Mononuclear cell (primary cell): ENCODE results near the gene PPFIA4. TPM values are rescaled to one million over a fixed set of nuclear protein-coding genes. Genes with fewer than 3 reads are reported as not detected.

Experiments
- H3K27me3 ChIP-seq: 2 replicates; pipeline ENCODE4 v1.6.0; 2011; ENCODE audit warnings: low read length, control low read depth; ENCODE audit not compliant: insufficient read depth
- H3K4me1 ChIP-seq: 2 replicates; pipeline ENCODE4 v1.5.1; 2011; ENCODE audit warnings: mild to moderate bottlenecking, low read length, control low read depth; ENCODE audit not compliant: insufficient read depth
- H3K4me3 ChIP-seq: 2 replicates; pipeline ENCODE4 v1.5.1; 2011; ENCODE audit warnings: mild to moderate bottlenecking, low read length, moderate library complexity
- H3K9me3 ChIP-seq: 2 replicates; pipeline ENCODE4 v1.5.1; 2011; ENCODE audit warnings: low read depth, mild to moderate bottlenecking, control low read depth, low read length
- total RNA-seq: library from RNA; depleted of rRNA; stranded (reverse); fragments of >200 nt; gene quantifications from one replicate; pipeline ENCODE4 v1.2.3, GENCODE V29; 2012

PPFIA4 gene
- total RNA-seq, 1 donor = 0.73 TPM

- Histone ChIP-seq H3K27me3 (peaks cover 9% of the 10 kb centered on the region), H3K4me3 (no peak overlapping the region), H3K4me1 (no peaks in the 10 kb centered on the region), H3K9me3 (peaks cover 18% of the 10 kb centered on the region)
These were observed 74.2 kb downstream of the PPFIA4 start for GRCh38 chr1:203100516-203100869.

GRCh38 chr1:203101813-203102634, 75.7 kb downstream of the PPFIA4 start:
- H3K4me1 ChIP-seq = no peaks in the 10 kb centered on the region

GRCh38 chr1:203103216-203103615, 76.9 kb downstream of the PPFIA4 start:
- Histone ChIP-seq H3K9me3 (peaks cover 12% of the 10 kb centered on the region), H3K4me3 (no peak overlapping the region), H3K27me3 (peaks cover 24% of the 10 kb centered on the region), H3K4me1 (no peaks in the 10 kb centered on the region)

More at GRCh38 chr1:203101813-203102634, 75.7 kb downstream of the PPFIA4 start:
- Histone ChIP-seq H3K4me3 (no peak overlapping the region), H3K9me3 (peaks cover 12% of the 10 kb centered on the region), H3K27me3 (peaks cover 12% of the 10 kb centered on the region)

- H3K4me3 ChIP-seq = no peak overlapping the region
- H3K9me3 ChIP-seq = peaks cover 12% of the 10 kb centered on the region
- H3K4me1 ChIP-seq = no peaks in the 10 kb centered on the region
- peaks cover 28% of the 10 kb centered on the region for H3K27me3 ChIP-seq
These were observed 77.7 kb downstream of the PPFIA4 start for GRCh38 chr1:203103829-203104495.

- peaks cover 12% of the 10 kb centered on the region for H3K9me3 ChIP-seq
- no peak overlapping the region for H3K4me3 ChIP-seq
- H3K27me3 ChIP-seq = peaks cover 37% of the 10 kb centered on the region
- no peaks in the 10 kb centered on the region for H3K4me1 ChIP-seq
These were observed 78.6 kb downstream of the PPFIA4 start for GRCh38 chr1:203104789-203105390.

- H3K4me3 ChIP-seq = no peak overlapping the region
- no peaks in the 10 kb centered on the region for H3K9me3 ChIP-seq
- peaks cover 65% of the 10 kb centered on the region for H3K27me3 ChIP-seq
- H3K4me1 ChIP-seq = no peaks in the 10 kb centered on the region
These were observed 86.2 kb downstream of the PPFIA4 start for GRCh38 chr1:203112475-203112874.

- Histone ChIP-seq H3K4me3 (no peak overlapping the region), H3K9me3 (no peaks in the 10 kb centered on the region), H3K4me1 (no peaks in the 10 kb centered on the region), H3K27me3 (peaks cover 65% of the 10 kb centered on the region)
These were observed 87.0 kb downstream of the PPFIA4 start for GRCh38 chr1:203113308-203113707.

GRCh38 chr1:203114202-203114601, 87.9 kb downstream of the PPFIA4 start:
- no peak overlapping the region for H3K4me3 ChIP-seq
- H3K27me3 ChIP-seq = peaks cover 65% of the 10 kb centered on the region
- no peaks in the 10 kb centered on the region for H3K9me3 ChIP-seq
- no peaks in the 10 kb centered on the region for H3K4me1 ChIP-seq

GRCh38 chr1:203116091-203116820, 90.0 kb downstream of the PPFIA4 start:
- Histone ChIP-seq H3K9me3 (no peaks in the 10 kb centered on the region), H3K27me3 (peaks cover 61% of the 10 kb centered on the region), H3K4me1 (peaks cover under 1% of the 10 kb centered on the region), H3K4me3 (no peak overlapping the region)

- Histone ChIP-seq H3K9me3 (no peaks in the 10 kb centered on the region), H3K4me3 (no peak overlapping the region), H3K4me1 (peaks cover 6% of the 10 kb centered on the region), H3K27me3 (peaks cover 64% of the 10 kb centered on the region)
These were observed 91.6 kb downstream of the PPFIA4 start for GRCh38 chr1:203117611-203118575.

- peaks cover 72% of the 10 kb centered on the region for H3K27me3 ChIP-seq
- no peak overlapping the region for H3K4me3 ChIP-seq
- no peaks in the 10 kb centered on the region for H3K9me3 ChIP-seq
- peaks cover 6% of the 10 kb centered on the region for H3K4me1 ChIP-seq
These were observed 94.2 kb downstream of the PPFIA4 start for GRCh38 chr1:203120325-203121153.

- peaks cover 65% of the 10 kb centered on the region for H3K27me3 ChIP-seq
These were observed 95.1 kb downstream of the PPFIA4 start for GRCh38 chr1:203121186-203122015.

GRCh38 chr1:203122159-203122558, 95.9 kb downstream of the PPFIA4 start:
- Histone ChIP-seq H3K4me1 (peaks cover 18% of the 10 kb centered on the region), H3K9me3 (no peaks in the 10 kb centered on the region), H3K4me3 (no peak overlapping the region), H3K27me3 (peaks cover 70% of the 10 kb centered on the region)

More at GRCh38 chr1:203121186-203122015, 95.1 kb downstream of the PPFIA4 start:
- Histone ChIP-seq H3K4me3 (no peak overlapping the region), H3K9me3 (no peaks in the 10 kb centered on the region), H3K4me1 (peaks cover 10% of the 10 kb centered on the region)
